ENCODE results near the gene SEZ6L.

DNA sequence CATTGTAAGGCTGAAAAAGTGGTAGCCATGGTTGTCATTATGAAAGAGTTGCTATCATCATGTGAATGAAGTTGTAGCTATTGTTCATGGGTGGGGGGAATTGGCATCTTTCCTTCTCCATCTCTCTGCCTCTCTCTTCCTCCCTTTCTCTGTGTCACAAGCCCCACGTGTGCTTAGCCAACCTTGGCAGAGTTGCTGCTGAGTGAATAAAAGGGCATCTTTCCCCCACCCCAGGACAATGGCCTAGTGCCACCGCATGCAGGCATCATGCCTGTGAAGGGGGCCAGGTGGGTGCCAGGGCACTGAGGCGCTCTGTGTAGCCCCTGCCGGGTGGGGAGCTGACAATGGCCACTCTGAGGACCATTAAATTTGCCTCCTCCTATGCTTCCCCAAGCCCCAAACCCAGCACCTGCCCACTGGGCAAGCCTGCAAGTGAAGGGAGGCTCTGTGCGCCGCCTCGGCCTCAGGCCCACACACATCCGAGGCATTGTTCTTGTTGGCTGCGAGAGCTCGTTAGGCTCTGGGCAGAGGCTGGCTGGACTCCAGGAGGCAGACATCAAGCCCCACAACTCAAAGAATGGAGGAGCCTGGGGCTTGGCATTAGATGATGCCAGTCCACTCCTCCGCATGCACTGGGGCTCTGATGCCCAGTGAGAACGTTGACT is 103.9 kb downstream of the SEZ6L start:
- TF ChIP-seq YY1 (IDR thresholded peaks at IDR 0.05; ENCODE audit: insufficient read depth, insufficient read length) (no peak), SUZ12 (IDR thresholded peaks at IDR 0.05; ENCODE audit: extremely low read depth, insufficient read depth, insufficient read length) (no peak)
